BLaER1 treated with 17β-estradiol and CSF1 and Interleukin-3, amounts not matched to agents 10 nM and 100 nM (cell line): Measurements from ENCODE around the gene MPDU1.
A peak's percentile ranks its signal among the peaks of the same experiment; 100 is the strongest.

Experiments
- H3K27ac ChIP-seq, 11 experiments: shearing (Covaris generic); formaldehyde crosslinking; 2 replicates each; pipeline ENCODE4 v1.8.1; 2022
- H3K27me3 ChIP-seq, 11 experiments: shearing (Covaris generic); formaldehyde crosslinking; 2 replicates each; pipeline ENCODE4 v1.8.1; 2022
- H3K36me3 ChIP-seq, 11 experiments: shearing (Covaris generic); formaldehyde crosslinking; 2 replicates each; pipeline ENCODE4 v1.8.1; 2022
- H3K4me1 ChIP-seq, 10 experiments: shearing (Covaris generic); formaldehyde crosslinking; 2 replicates each; pipeline ENCODE4 v1.8.1; 2022
- H3K4me2 ChIP-seq, 11 experiments: shearing (Covaris generic); formaldehyde crosslinking; 2 replicates each; pipeline ENCODE4 v1.8.1; 2022
- H3K4me3 ChIP-seq, 10 experiments: shearing (Covaris generic); formaldehyde crosslinking; 2 replicates each; pipeline ENCODE4 v1.8.1; 2022
- H3K9ac ChIP-seq, 11 experiments: shearing (Covaris generic); formaldehyde crosslinking; 2 replicates each; pipeline ENCODE4 v1.8.1; 2022
- H3K9me3 ChIP-seq, 11 experiments: shearing (Covaris generic); formaldehyde crosslinking; replicated peaks in 1 of 11; 2 replicates each; pipeline ENCODE4 v1.8.1; 2022
- H4K20me1 ChIP-seq, 11 experiments: shearing (Covaris generic); formaldehyde crosslinking; 2 replicates each; pipeline ENCODE4 v1.8.1; 2022
- Cebpa-rat ChIP-seq, 11 experiments: shearing (Covaris generic); IDR thresholded peaks; 2 replicates each; pipeline ENCODE4 v1.8.1; 2022

The MPDU1 gene

GRCh38 chr17:7558544-7559319 lies 24.9 kb upstream of the MPDU1 start, which contains the start of gene TNFSF13:
Gene TNFSF13, plus strand, starts transcription at chr17:7558750. Its CDS starts 290 bp downstream, at chr17:7559040.
- Histone ChIP-seq H3K9me3 (no peaks in the 10 kb centered on the region), H3K36me3 (peaks cover 5 to 36% (median 15%) of the 10 kb centered on the region in 11 experiments; a peak in 20 of 22 replicates), H3K4me1 (peaks cover 58 to 85% (median 68%) of the 10 kb centered on the region in 10 experiments), H3K4me3 (peak within 1 kb of the TSS; percentile 52 to 98 (median 86)), H3K27ac (peak within 1 kb of the TSS; percentile 85 to 99 (median 97)), H3K9ac (peak within 1 kb of the TSS; percentile 88 to 98 (median 94)), H3K27me3 (no peaks in the 10 kb centered on the region), H4K20me1 (peaks cover 0 to 18% (median 5%) of the 10 kb centered on the region in 11 experiments; a peak in 10 of 22 replicates), H3K4me2 (peak within 1 kb of the TSS; percentile 90 to 100 (median 96))
- peak in 10 of 11 experiments; percentile 28 to 86 (median 82); a peak in 17 of 22 replicates for TF ChIP-seq Cebpa-rat (IDR thresholded peaks at IDR 0.05)

- Histone ChIP-seq H3K4me2 (peak overlapping the region; percentile 90 to 100 (median 96)), H3K36me3 (peaks cover 14 to 44% (median 23%) of the 10 kb centered on the region in 11 experiments), H3K27ac (peak overlapping the region; percentile 85 to 99 (median 97)), H3K4me1 (peaks cover 53 to 85% (median 69%) of the 10 kb centered on the region in 10 experiments), H3K27me3 (no peaks in the 10 kb centered on the region), H4K20me1 (peaks cover 3 to 26% (median 8%) of the 10 kb centered on the region in 11 experiments; a peak in 16 of 22 replicates), H3K9ac (peak overlapping the region; percentile 88 to 98 (median 94)), H3K4me3 (peak overlapping the region; percentile 52 to 98 (median 86)), H3K9me3 (no peaks in the 10 kb centered on the region)
- TF ChIP-seq Cebpa-rat (IDR thresholded peaks at IDR 0.05): no peak
These were observed 24.1 kb upstream of the MPDU1 start for GRCh38 chr17:7559320-7560171.

- H3K4me3 ChIP-seq: peak overlapping the region; percentile 81 to 98 (median 88)
- peaks cover 53 to 77% (median 66%) of the 10 kb centered on the region in 10 experiments for H3K4me1 ChIP-seq
- H3K27me3 ChIP-seq: no peaks in the 10 kb centered on the region
- H3K9ac ChIP-seq: peak overlapping the region; percentile 88 to 98 (median 94)
- no peaks in the 10 kb centered on the region for H3K9me3 ChIP-seq
- peaks cover 22 to 53% (median 32%) of the 10 kb centered on the region in 11 experiments for H3K36me3 ChIP-seq
- peak overlapping the region; percentile 85 to 99 (median 97); a peak in 21 of 22 replicates for H3K27ac ChIP-seq
- peaks cover 4 to 34% (median 13%) of the 10 kb centered on the region in 11 experiments; a peak in 17 of 22 replicates for H4K20me1 ChIP-seq
- no peak for TF ChIP-seq Cebpa-rat (IDR thresholded peaks at IDR 0.05)
- peak overlapping the region; percentile 90 to 100 (median 96) for H3K4me2 ChIP-seq
These were observed 23.3 kb upstream of the MPDU1 start for GRCh38 chr17:7560172-7561027.

GRCh38 chr17:7561028-7561575 lies 22.6 kb upstream of the MPDU1 start:
- peaks cover 51 to 70% (median 61%) of the 10 kb centered on the region in 10 experiments for H3K4me1 ChIP-seq
- peak overlapping the region; percentile 88 to 98 (median 94) for H3K9ac ChIP-seq
- no peak for TF ChIP-seq Cebpa-rat (IDR thresholded peaks at IDR 0.05)
- peaks cover 4 to 41% (median 13%) of the 10 kb centered on the region in 11 experiments; a peak in 17 of 22 replicates for H4K20me1 ChIP-seq
- H3K4me2 ChIP-seq: peak overlapping the region; percentile 90 to 100 (median 96)
- peak overlapping the region; percentile 76 to 99 (median 97); a peak in 21 of 22 replicates for H3K27ac ChIP-seq
- peaks cover 29 to 60% (median 39%) of the 10 kb centered on the region in 11 experiments for H3K36me3 ChIP-seq
- no peaks in the 10 kb centered on the region for H3K9me3 ChIP-seq
- peak overlapping the region; percentile 81 to 98 (median 88) for H3K4me3 ChIP-seq
- H3K27me3 ChIP-seq: no peaks in the 10 kb centered on the region

- H3K4me1 ChIP-seq: peaks cover 45 to 64% (median 55%) of the 10 kb centered on the region in 10 experiments
- peak within 1 kb of the TSS; percentile 83 to 99 (median 97) for H3K27ac ChIP-seq
- peak within 1 kb of the TSS; percentile 81 to 98 (median 88) for H3K4me3 ChIP-seq
- no peak for TF ChIP-seq Cebpa-rat (IDR thresholded peaks at IDR 0.05)
- H3K36me3 ChIP-seq: peaks cover 35 to 66% (median 45%) of the 10 kb centered on the region in 11 experiments
- peak within 1 kb of the TSS; percentile 88 to 98 (median 94) for H3K9ac ChIP-seq
- H3K9me3 ChIP-seq: no peaks in the 10 kb centered on the region
- peaks cover 4 to 47% (median 13%) of the 10 kb centered on the region in 11 experiments; a peak in 17 of 22 replicates for H4K20me1 ChIP-seq
- no peaks in the 10 kb centered on the region for H3K27me3 ChIP-seq
- H3K4me2 ChIP-seq: peak within 1 kb of the TSS; percentile 91 to 100 (median 97)
These were observed 22.0 kb upstream of the MPDU1 start, which contains the start of gene SENP3 for GRCh38 chr17:7561589-7562207. Gene SENP3, plus strand, starts transcription at chr17:7561919. Its CDS starts 1,158 bp downstream, at chr17:7563077.

GRCh38 chr17:7562208-7562605 lies 21.4 kb upstream of the MPDU1 start:
- Histone ChIP-seq H3K9me3 (no peaks in the 10 kb centered on the region), H3K4me1 (peaks cover 40 to 59% (median 50%) of the 10 kb centered on the region in 10 experiments), H3K36me3 (peaks cover 40 to 71% (median 50%) of the 10 kb centered on the region in 11 experiments), H3K4me3 (peak overlapping the region; percentile 81 to 98 (median 88)), H3K27ac (peak overlapping the region; percentile 76 to 99 (median 97)), H4K20me1 (peaks cover 4 to 51% (median 13%) of the 10 kb centered on the region in 11 experiments; a peak in 17 of 22 replicates), H3K9ac (peak overlapping the region; percentile 88 to 98 (median 94)), H3K4me2 (peak overlapping the region; percentile 91 to 100 (median 96)), H3K27me3 (no peaks in the 10 kb centered on the region)
- TF ChIP-seq Cebpa-rat (IDR thresholded peaks at IDR 0.05): no peak
